CD4-positive, alpha-beta T cell (primary cell): Measurements from ENCODE around the gene IFNA4. TPM values are rescaled to one million over a fixed set of nuclear protein-coding genes. Genes with fewer than 3 reads are reported as not detected.
A peak's percentile ranks its signal among the peaks of the same experiment; 100 is the strongest.
"Not testable (repeated sequence)": the region's sequence is repeated elsewhere in the genome, so short reads cannot be mapped to it uniquely, and the experiment has no call there.

Experiments
- ATAC-seq: fragments of 200-7000 bp; cut with Tn5 transposase; one replicate; pipeline ENCODE4 v1.10.0; 2022; ENCODE audit warnings: mild to moderate bottlenecking; ENCODE audit not compliant: poor library complexity
- CTCF ChIA-PET: fragments of 350-600 bp; sonication (Branson Sonifier 250); formaldehyde crosslinking; loops from one replicate; lab custom pipeline; 2021; ENCODE audit warnings: antibody characterized with exemption, inconsistent platforms; lab: Charles Lee
- POLR2A ChIA-PET: fragments of 350-600 bp; sonication (Branson Sonifier 250); formaldehyde crosslinking; loops from one replicate; lab custom pipeline; 2021; ENCODE audit warnings: antibody characterized with exemption, inconsistent platforms; lab: Charles Lee
- DNase-seq, 14 experiments: peaks; one replicate each; pipeline ENCODE4 v3.0.0-alpha.2; 2013 to 2020; ENCODE audit warnings: mixed read lengths in 2 of 14
- H3K27ac ChIP-seq, 2 donors: one replicate each; pipeline versions ENCODE4 v1.5.1 to v1.7.0; 2013; ENCODE audit warnings: low read length in 2 of 2, low read depth in 1 of 2, mild to moderate bottlenecking in 1 of 2
- H3K27me3 ChIP-seq, 2 experiments: 1 replicate in 1 of 2; 2 replicates in 1 of 2; pipeline versions ENCODE4 v1.6.1 to v1.7.0; 2013; ENCODE audit warnings: low read length in 2 of 2, control low read depth in 1 of 2, mild to moderate bottlenecking in 1 of 2, moderate library complexity in 1 of 2; ENCODE audit not compliant: insufficient read depth in 2 of 2, control insufficient read depth in 1 of 2
- H3K36me3 ChIP-seq: one replicate; pipeline ENCODE4 v1.6.1; 2013; ENCODE audit warnings: low read length, control low read depth; ENCODE audit not compliant: insufficient read depth
- H3K4me1 ChIP-seq: one replicate; pipeline ENCODE4 v1.6.1; 2013; ENCODE audit warnings: low read length, control low read depth; ENCODE audit not compliant: insufficient read depth
- H3K4me3 ChIP-seq: one replicate; pipeline ENCODE4 v1.5.1; 2013; ENCODE audit warnings: mild to moderate bottlenecking, low read length, moderate library complexity
- H3K9me3 ChIP-seq, 2 experiments: 1 replicate in 1 of 2; 2 replicates in 1 of 2; pipeline versions ENCODE4 v1.6.1 to v1.7.0; 2013; ENCODE audit warnings: low read length in 2 of 2, mild to moderate bottlenecking in 2 of 2, control low read depth in 1 of 2, moderate library complexity in 1 of 2; ENCODE audit not compliant: control insufficient read depth in 1 of 2, insufficient read depth in 1 of 2
- H3K27ac Mint-ChIP-seq: one replicate; pipeline ENCODE4 v1.8.0; 2020; ENCODE audit warnings: mixed read lengths
- H3K27me3 Mint-ChIP-seq: one replicate; pipeline ENCODE4 v1.8.0; 2021; ENCODE audit warnings: mixed read lengths
- H3K36me3 Mint-ChIP-seq: one replicate; pipeline ENCODE4 v1.8.0; 2021; ENCODE audit warnings: low read depth, mixed read lengths
- H3K4me1 Mint-ChIP-seq: one replicate; pipeline ENCODE4 v1.8.0; 2021; ENCODE audit warnings: low read depth, mixed read lengths
- H3K4me3 Mint-ChIP-seq: one replicate; pipeline ENCODE4 v1.8.0; 2020; ENCODE audit warnings: mild to moderate bottlenecking, mixed read lengths
- H3K9me3 Mint-ChIP-seq: one replicate; pipeline ENCODE4 v1.8.0; 2020; ENCODE audit warnings: mixed read lengths
- CTCF ChIP-seq: fragments of 200-600 bp; IDR thresholded peaks from one replicate; pipeline ENCODE4 v1.8.0; 2022; ENCODE audit warnings: antibody characterized with exemption, mild to moderate bottlenecking
- intact Hi-C, 2 experiments: fragments of 100-400 bp; cut with DNase I in 1 of 2; cut with micrococcal nuclease in 1 of 2; formaldehyde crosslinking; loops; one replicate each; pipeline versions ENCODE4 v1.15.1 to v1.9.0; 2023 to 2025; cut with DNase I, micrococcal nuclease
- polyA plus RNA-seq, 2 donors: library from polyadenylated mRNA; unstranded; fragments of 120-200 nt; gene quantifications; one replicate each; pipeline ENCODE4 v1.2.1, GENCODE V29; 2013
- total RNA-seq, 174 experiments: library from RNA in 2 of 174; stranded (reverse) in 2 of 174; gene quantifications; one replicate each; pipeline ENCODE4 v1.2.3 and lab custom pipeline; 2021 to 2026

IFNA4 gene
- total RNA-seq (not detected), total RNA-seq (lab: John Stamatoyannopoulos, UW) (0 to 0.14 (median 0) reads per million in 172 experiments)
- not detected for polyA plus RNA-seq (2013, experiment 1 of 2)
- polyA plus RNA-seq (2013, experiment 2 of 2) = not detected

- H3K27ac ChIP-seq, H3K4me1 ChIP-seq, H3K4me1 Mint-ChIP-seq, intact Hi-C loops, H3K27ac Mint-ChIP-seq, H3K9me3 ChIP-seq, CTCF ChIA-PET, H3K9me3 Mint-ChIP-seq, ATAC-seq, H3K4me3 ChIP-seq, H3K27me3 Mint-ChIP-seq, H3K36me3 Mint-ChIP-seq, H3K27me3 ChIP-seq, DNase-seq, H3K36me3 ChIP-seq, H3K4me3 Mint-ChIP-seq, POLR2A ChIA-PET: not testable (repeated sequence)
Observed at GRCh38 chr9:21187487-21187886, at the start of gene IFNA4. TSS of gene IFNA4 (minus strand) at chr9:21187587. CDS start at chr9:21187531, 56 bp downstream.

DNA sequence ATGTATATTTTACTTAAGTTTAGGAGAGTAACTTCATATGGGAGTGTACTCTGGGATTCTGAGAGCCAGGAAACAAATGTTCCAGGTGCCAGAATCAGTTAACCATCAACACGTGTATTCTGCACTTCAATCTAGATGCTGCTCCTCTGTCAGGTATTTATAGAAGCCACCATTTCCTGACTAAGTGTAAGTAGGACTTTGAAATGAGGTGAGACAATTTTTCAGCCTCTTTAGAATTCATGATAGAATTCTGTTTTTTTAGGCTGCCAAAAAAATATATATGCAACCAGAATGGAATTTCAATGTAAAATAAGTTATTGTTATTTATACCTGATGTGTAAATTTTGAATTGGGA, 49.0 kb upstream of the IFNA4 start:
- not testable (repeated sequence) for H3K27ac ChIP-seq, H3K36me3 Mint-ChIP-seq, H3K27me3 ChIP-seq, H3K27me3 Mint-ChIP-seq, H3K9me3 ChIP-seq, H3K27ac Mint-ChIP-seq, H3K4me3 Mint-ChIP-seq, DNase-seq, H3K9me3 Mint-ChIP-seq, H3K4me1 ChIP-seq, H3K36me3 ChIP-seq, ATAC-seq, H3K4me3 ChIP-seq
- peaks cover 20% of the 10 kb centered on the region for H3K4me1 Mint-ChIP-seq
- POLR2A ChIA-PET = interaction anchor here (1.1 kb wide), 1 partner anchor 92 kb away, joined by 3 read pairs; no protein-coding TSS in a partner anchor
- intact Hi-C loops = loop anchor here (5.0 kb wide), 2 partner anchors 216 to 221 kb away; no protein-coding TSS in a partner anchor
- CTCF ChIA-PET = interaction anchor here (0.6 to 1.5 kb wide), 3 partner anchors 82 to 155 kb away, joined by 3 to 5 read pairs (median 4); no protein-coding TSS in a partner anchor

DNA sequence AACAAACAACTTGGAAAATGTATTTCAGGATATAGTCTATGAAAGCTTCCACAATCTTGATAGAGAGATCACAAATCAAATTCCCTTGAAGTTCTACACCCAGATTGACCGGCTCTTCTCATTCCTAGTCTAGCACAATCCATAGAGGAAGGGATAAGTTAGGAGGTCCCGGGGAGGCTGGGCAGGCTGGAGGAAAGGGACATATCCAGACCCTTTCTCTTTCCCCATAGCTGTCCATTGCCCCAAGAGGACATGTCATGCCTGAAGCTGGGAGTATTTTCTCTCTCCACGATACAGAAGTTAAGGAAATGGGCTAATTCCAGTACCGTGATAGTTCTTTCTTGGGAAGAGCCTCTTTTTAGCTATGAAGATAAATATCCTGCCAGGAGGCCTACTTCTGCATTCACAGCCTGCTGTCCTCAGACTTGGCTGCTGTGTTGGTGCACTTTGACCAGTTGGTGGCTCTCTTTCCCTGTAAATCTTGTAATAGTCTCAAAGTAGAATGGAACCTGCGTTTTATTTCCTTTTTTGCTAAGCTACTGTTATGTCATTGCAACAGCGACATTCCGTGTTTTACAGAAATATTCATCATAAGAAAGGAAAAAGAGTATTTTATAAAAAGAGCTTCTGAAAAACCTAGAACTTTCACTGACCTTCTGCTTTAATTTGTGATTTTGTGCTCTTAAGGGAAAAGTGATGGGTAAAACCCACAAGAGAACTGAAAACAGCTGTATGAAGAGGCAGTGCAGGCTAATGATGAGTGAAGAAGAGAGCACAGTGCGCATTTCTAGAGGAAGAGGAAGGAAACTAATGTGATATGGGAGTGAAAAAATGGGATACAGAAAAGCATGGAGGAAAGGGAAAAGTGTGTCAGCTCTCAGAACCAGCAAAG, 48.3 kb upstream of the IFNA4 start:
- H3K27me3 Mint-ChIP-seq, H3K9me3 ChIP-seq, H3K27ac Mint-ChIP-seq, H3K27me3 ChIP-seq, H3K36me3 Mint-ChIP-seq, H3K4me1 ChIP-seq, H3K27ac ChIP-seq, H3K9me3 Mint-ChIP-seq, H3K36me3 ChIP-seq, H3K4me3 ChIP-seq: not testable (repeated sequence)
- TF ChIP-seq CTCF = peak; percentile 66
- CTCF ChIA-PET = interaction anchor here (0.6 to 1.5 kb wide), 6 partner anchors 13 to 218 kb away, joined by 3 to 5 read pairs (median 4); no protein-coding TSS in a partner anchor
- DNase-seq (peak in 5 of 14 experiments; percentile 5 to 67 (median 53)), ATAC-seq (peak; percentile 74)
- Mint-ChIP-seq H3K4me1 (peaks cover 20% of the 10 kb centered on the region), H3K4me3 (peak overlapping the region; percentile 23)
- POLR2A ChIA-PET = interaction anchor here (1.1 kb wide), 1 partner anchor 93 kb away, joined by 3 read pairs; no protein-coding TSS in a partner anchor
- intact Hi-C loops = loop anchor here (1.0 to 5.0 kb wide), 3 partner anchors 217 to 554 kb away; no protein-coding TSS in a partner anchor

DNA sequence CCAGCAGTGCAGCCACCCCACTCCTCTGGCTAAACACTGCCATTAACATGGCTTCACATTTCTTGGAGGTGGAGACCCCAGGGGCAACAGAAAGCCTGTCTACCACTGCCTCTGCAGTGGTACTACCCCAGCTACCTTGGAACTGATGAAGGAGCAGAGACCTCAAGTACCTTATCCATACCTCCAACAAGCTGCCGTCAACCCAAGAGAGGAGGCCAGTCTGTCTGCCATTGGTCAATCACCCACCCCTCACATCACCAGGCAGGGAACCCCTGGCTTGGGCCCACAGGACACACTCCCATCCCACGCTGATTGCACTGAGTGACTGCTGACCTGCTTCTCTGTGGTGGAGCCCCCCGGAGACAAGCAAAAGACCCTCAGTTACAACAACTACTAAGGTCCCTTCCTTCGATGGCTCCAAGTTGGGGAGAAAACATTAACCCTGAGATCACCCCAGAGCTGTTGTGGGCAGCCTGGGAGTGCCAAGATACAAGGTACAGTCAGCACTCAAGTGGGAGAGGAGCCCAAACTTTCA, 46.8 kb upstream of the IFNA4 start:
- intact Hi-C loops = loop anchor here in 1 of 2 experiments (5.0 kb wide), 1 partner anchor 558 kb away; no protein-coding TSS in a partner anchor
- H3K27ac Mint-ChIP-seq = no peak overlapping the region
- H3K4me3 ChIP-seq = no peak overlapping the region

More for the DNA sequence above, 46.8 kb upstream of the IFNA4 start:
- H3K27me3 Mint-ChIP-seq = no peaks in the 10 kb centered on the region
- H3K36me3 ChIP-seq = no peaks in the 10 kb centered on the region
- H3K27me3 ChIP-seq = no peaks in the 10 kb centered on the region
- ATAC-seq (no peak), DNase-seq (no peak)
- peaks cover 20% of the 10 kb centered on the region for H3K4me1 Mint-ChIP-seq
- H3K4me3 Mint-ChIP-seq = no peak overlapping the region
- no peaks in the 10 kb centered on the region for H3K4me1 ChIP-seq
- H3K27ac ChIP-seq = no peak overlapping the region
- ChIA-PET CTCF (interaction anchor here (1.3 kb wide), 1 partner anchor 18 kb away, joined by 3 read pairs; no protein-coding TSS in a partner anchor), POLR2A (no interaction called here)
- no peaks in the 10 kb centered on the region for H3K36me3 Mint-ChIP-seq
- no peak for TF ChIP-seq CTCF
- no peaks in the 10 kb centered on the region for H3K9me3 Mint-ChIP-seq
- no peaks in the 10 kb centered on the region for H3K9me3 ChIP-seq
